DMS153 (cell line): Measurements from ENCODE around the gene ARRDC1.
"Not testable (repeated sequence)": the region's sequence is repeated elsewhere in the genome, so short reads cannot be mapped to it uniquely, and the experiment has no call there.

Source experiments
- DNase-seq: peaks from one replicate; lab custom pipeline; 2025; lab: John Stamatoyannopoulos, UW

Gene ARRDC1

DNA sequence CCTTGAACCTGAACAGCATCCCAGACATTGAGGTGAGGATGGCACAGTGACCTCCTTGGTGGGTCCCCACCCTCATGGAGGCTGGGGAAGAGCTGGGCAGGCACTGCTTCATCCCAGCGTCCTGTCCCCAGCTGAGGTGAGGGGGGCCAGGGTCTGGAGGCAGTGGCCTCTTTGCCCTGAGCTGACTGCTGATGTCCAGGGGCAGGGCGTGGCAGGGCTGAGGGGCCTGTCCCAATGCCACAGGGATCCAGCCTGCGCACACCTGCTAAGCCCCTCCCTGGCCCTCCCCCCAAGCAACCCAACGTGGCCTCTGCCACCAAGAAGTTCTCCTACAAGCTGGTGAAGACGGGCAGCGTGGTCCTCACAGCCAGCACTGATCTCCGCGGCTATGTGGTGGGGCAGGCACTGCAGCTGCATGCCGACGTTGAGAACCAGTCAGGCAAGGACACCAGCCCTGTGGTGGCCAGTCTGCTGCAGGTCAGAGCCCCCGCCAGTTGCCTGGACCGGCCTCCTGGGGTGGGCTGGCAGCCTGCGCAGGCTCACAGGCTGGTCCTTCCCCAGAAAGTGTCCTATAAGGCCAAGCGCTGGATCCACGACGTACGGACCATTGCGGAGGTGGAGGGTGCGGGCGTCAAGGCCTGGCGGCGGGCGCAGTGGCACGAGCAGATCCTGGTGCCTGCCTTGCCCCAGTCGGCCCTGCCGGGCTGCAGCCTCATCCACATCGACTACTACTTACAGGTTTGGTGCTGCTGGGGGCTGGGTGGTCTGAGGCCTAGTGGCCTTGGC, 8.4 kb downstream of the ARRDC1 start:
- no peak for DNase-seq

DNA sequence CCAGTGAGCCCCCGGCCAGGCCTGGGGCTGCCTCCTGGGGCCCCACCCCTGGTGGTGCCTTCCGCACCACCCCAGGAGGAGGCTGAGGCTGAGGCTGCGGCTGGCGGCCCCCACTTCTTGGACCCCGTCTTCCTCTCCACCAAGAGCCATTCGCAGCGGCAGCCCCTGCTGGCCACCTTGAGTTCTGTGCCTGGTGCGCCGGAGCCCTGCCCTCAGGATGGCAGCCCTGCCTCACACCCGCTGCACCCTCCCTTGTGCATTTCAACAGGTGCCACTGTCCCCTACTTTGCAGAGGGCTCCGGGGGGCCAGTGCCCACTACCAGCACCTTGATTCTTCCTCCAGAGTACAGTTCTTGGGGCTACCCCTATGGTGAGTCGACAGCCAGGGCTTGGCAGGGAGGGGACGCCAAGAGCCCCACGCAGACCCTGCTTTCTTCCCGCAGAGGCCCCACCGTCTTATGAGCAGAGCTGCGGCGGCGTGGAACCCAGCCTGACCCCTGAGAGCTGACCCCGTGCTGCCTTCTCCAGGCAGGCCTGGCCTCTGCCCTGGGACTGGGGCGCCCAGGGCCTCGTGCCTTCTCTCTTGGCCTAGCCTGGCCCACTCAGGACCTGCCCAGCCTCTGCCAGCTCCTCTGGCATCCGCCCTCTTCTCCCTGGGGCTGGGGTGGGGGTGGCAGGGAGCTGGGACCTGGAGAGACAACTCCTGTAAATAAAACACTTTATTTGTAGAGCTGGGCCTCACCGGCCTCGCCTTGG, 9.3 kb downstream of the ARRDC1 start:
- DNase-seq, result no peak

DNA sequence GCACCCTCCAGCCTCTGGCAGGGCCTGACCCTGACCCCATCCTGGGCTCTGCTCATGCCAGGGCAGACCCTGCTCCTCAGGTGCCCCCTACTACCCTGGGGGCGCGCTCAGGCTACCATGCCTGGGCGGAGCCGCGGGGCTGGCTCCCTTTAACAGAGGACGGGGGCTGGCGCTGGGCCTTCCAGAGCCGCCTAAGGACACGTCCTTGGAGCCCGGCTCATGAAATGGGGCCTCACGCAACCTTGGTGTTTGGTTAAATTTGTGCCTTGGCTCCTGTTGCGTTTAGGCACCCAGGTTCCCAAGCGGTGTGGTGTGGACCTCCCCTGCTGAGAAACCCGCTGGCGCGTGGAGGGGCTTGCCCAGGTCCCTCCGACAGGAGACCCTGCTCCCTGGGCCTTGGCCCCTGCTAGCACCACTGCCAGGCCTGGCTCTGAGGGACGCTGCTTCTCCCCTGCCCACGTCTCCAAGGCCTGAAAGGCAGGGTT, 9.9 kb downstream of the ARRDC1 start:
- DNase-seq, result no peak

DNA sequence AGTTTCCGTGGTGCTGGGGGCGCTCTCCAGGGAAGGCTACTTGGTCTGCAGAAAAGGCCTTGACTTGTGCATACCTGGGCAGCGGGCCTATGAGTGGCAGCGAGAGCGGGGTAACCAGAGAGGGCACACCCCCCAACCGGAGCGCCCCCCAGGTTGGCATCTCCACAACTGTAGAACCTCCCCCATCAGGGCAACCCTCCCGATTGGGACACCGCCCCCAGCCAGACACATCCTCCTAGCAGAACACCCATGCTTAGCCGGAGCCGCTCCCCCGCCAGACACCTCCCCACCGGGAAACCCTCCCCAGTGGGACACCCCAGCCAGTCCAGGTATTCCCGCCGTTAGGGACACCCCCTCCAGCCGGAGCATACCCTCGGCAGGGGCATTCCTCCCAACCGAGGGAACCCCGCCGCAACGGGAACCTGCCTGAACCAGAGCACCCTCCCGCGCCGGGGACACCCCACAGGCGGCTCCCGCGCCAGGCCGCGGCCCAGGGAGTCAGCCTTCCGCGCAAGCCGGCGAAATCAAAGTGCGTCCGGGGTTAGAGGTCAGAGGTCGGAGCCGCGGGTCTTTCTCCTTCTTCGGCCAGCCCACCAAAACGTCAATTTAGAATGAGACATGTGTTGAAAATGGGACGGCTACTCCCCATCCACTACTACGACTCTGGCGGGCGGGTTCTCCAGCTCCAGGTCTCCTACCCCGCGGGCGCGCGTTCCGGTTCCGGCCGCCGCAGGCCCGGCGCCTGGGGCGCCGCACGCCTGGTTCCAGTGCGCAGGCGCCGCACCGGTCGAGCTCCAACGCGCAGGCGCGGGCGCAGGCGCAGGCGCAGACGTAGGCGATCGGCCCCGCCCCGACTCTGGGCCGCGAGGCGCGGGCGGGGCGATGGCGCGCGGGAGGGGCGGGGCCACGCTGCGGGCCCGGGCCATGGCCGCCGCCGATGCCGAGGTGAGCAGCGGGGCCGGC, 12.9 kb downstream of the ARRDC1 start, which contains the start of gene EHMT1:
Gene EHMT1 (plus strand): TSS at position 901 of the 963 bp plus-strand sequence. CDS start 24 bp downstream, at position 925.
- peak; percentile 73 for DNase-seq

GRCh38 chr9:137619240-137620047, 14.0 kb downstream of the ARRDC1 start:
- no peak for DNase-seq

- no peak for DNase-seq
Observed at GRCh38 chr9:137620048-137620405, 14.5 kb downstream of the ARRDC1 start.

- no peak for DNase-seq
Observed at GRCh38 chr9:137620581-137620980, 15.1 kb downstream of the ARRDC1 start.

- DNase-seq, result no peak
Observed at GRCh38 chr9:137621131-137621757, 15.8 kb downstream of the ARRDC1 start.

DNA sequence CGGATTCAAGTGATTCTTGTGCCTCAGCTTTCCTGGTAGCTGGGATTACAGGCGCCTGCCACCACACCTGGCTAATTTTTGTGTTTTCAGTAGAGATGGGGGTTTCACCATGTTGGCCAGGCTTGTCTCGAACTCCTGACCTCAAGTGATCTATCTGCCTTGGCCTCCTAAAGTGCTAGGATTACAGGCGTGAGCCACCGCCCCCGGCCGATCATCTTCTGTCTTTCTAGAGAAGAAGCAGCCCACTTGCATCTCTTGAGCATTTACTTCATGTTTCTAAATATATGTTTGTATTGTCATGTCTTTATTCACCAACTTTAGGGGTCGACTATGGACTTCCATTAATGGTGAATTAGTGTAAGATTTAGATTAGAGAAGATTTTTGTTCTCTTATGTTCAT, 16.7 kb downstream of the ARRDC1 start:
- not testable (repeated sequence) for DNase-seq

DNA sequence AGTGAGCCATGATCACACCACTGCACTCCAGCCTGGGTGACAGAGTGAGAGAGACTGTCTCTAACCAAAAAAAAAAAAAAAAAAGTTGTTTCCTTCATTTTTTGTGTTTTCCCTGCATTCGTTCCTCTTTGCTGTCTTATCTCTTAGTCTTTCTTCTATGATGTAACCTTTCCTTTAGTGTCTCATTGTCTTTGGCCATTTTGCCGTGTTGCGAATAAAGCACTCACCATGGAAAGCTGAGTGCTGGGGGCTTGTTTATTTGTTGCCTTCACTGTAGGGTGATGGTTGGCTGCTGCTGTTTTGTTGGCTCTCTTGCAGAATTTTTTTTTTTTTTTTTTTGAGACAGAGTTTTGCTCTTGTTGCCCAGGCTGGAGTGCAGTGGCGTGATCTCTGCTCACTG, 21.0 kb downstream of the ARRDC1 start:
- no peak for DNase-seq

GRCh38 chr9:137627406-137627805, 21.9 kb downstream of the ARRDC1 start:
- DNase-seq, result not testable (repeated sequence)

- DNase-seq, result no peak
Observed at GRCh38 chr9:137630126-137630525, 24.6 kb downstream of the ARRDC1 start.

GRCh38 chr9:137630679-137631078, 25.2 kb downstream of the ARRDC1 start:
- no peak for DNase-seq

DNA sequence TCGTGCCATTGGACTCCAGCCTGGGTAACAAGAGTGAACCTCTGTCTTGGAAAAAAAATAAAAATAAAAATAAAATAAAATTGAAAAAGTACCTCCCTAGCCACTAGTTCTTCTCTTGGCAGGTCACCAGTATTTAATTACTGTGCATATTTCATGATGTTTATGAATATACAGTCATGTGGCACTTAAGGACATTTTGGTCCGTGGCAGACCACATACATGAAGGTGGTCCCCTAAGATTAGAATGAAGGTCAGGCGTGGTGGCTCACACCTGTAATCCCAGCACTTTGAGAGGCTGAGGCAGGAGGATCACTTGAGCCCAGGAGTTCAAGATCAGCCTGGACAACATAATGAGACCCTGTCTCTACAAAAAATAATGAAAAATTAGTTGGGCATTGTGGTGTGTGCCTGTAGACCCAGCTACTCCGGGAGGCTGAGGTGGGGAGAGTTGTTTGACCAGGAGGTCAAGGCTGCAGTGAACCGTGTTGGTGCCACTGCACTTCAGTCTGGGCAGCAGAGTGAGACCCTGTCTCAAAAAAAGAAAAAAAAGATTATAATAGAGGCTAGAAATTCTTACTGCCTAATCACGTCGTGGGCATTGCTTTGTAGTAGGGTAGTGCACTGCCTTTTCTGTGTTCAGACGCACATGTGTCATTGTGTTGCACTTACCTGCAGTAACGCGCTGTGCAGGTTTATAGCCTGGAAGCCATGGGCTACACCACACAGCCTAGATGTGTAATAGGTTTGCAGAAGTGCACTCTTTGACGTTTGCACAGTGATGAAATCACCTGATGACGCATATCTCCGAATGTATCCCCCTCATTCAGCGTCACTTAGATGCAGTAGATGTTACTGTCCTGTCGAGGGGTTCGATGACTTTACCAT, 26.1 kb downstream of the ARRDC1 start:
- no peak for DNase-seq

- DNase-seq, result no peak
Observed at GRCh38 chr9:137632230-137633161, 27.0 kb downstream of the ARRDC1 start.

GRCh38 chr9:137634016-137634415, 28.5 kb downstream of the ARRDC1 start:
- no peak for DNase-seq

- no peak for DNase-seq
Observed at GRCh38 chr9:137638680-137639079, 33.2 kb downstream of the ARRDC1 start.

GRCh38 chr9:137639303-137640051, 34.0 kb downstream of the ARRDC1 start:
- no peak for DNase-seq
